Frontal cortex (tissue), 4 donors: ENCODE results near the gene TMEM120B. TPM values are rescaled to one million over a fixed set of nuclear protein-coding genes. Genes with fewer than 3 reads are reported as not detected.

Source experiments
- DNase-seq, 2 donors: peaks; one replicate each; pipeline ENCODE4 v3.0.0; 2012; ENCODE audit warnings: low spot score in 2 of 2
- FAIRE-seq: peaks from 2 replicates; lab custom pipeline; 2012; peaks lifted over from hg19 to GRCh38; lab: Jason Lieb, UNC
- total RNA-seq: library from RNA; depleted of rRNA; stranded (reverse); fragments of >200 nt; gene quantifications from one replicate; pipeline ENCODE4 v1.2.3, GENCODE V29; 2014
- donor health status: control.
- donor health status: control.
- donor health status: control.

TMEM120B gene
- total RNA-seq, 1 donor from 2014 or later, result 8.6 TPM

- no peak for DNase-seq
- FAIRE-seq, result no peak
These were observed 115.0 kb downstream of the TMEM120B start for GRCh38 chr12:121827351-121828099.

- DNase-seq (no peak), FAIRE-seq (no peak)
These were observed 115.8 kb downstream of the TMEM120B start for GRCh38 chr12:121828306-121828705.

- FAIRE-seq, result no peak
These were observed 116.3 kb downstream of the TMEM120B start for GRCh38 chr12:121828826-121829225.

GRCh38 chr12:121829250-121829918, 116.8 kb downstream of the TMEM120B start:
- FAIRE-seq (no peak), DNase-seq (no peak)

More at GRCh38 chr12:121828826-121829225, 116.3 kb downstream of the TMEM120B start:
- DNase-seq, result no peak

- peak in 1 of 2 donors; percentile 9 for DNase-seq
- FAIRE-seq, result no peak
These were observed 117.6 kb downstream of the TMEM120B start for GRCh38 chr12:121830134-121830533.

GRCh38 chr12:121830588-121831265, 118.2 kb downstream of the TMEM120B start:
- FAIRE-seq, result no peak
- DNase-seq, result no peak

Other genes with a start within 250 kb of the TMEM120B start
- gene KDM2B, start 131.7 kb upstream of the TMEM120B start, total RNA-seq, result 99.5 TPM
- gene ORAI1, start 86.2 kb upstream of the TMEM120B start, total RNA-seq, result 1.6 TPM
- gene MORN3, start 43.1 kb upstream of the TMEM120B start, total RNA-seq, result 3.3 TPM
- 13.0 TPM for gene RHOF, start 80.9 kb downstream of the TMEM120B start, total RNA-seq
- 2.4 TPM for gene SETD1B, start 91.3 kb downstream of the TMEM120B start, total RNA-seq
- not detected for gene HPD, start 146.1 kb downstream of the TMEM120B start, total RNA-seq
- gene PSMD9, start 176.0 kb downstream of the TMEM120B start, total RNA-seq, result 12.6 TPM
- 6.1 TPM for gene CFAP251, start 205.8 kb downstream of the TMEM120B start, total RNA-seq